GM23338 (cell line): Measurements from ENCODE around the gene SLC17A1. TPM values are rescaled to one million over a fixed set of nuclear protein-coding genes. Genes with fewer than 3 reads are reported as not detected.

ENCODE experiments used
- ATAC-seq: fragments of 200-7000 bp; cut with Tn5 transposase; 3 replicates; pipeline ENCODE4 v1.9.1; 2020
- DNase-seq: peaks from one replicate; pipeline ENCODE4 v3.0.0-alpha.2; 2015; ENCODE audit warnings: low spot score
- H2AFZ ChIP-seq: fragments of 200-600 bp; sonication (generic); 2 replicates; pipeline ENCODE4 v1.8.0; 2016; ENCODE audit warnings: antibody characterized with exemption, mild to moderate bottlenecking, moderate library complexity
- H3F3A ChIP-seq: fragments of 200-600 bp; sonication (generic); replicated peaks from 2 replicates; pipeline ENCODE4 v1.8.0; 2017; ENCODE audit warnings: antibody characterized with exemption, mixed run types, low read depth
- H3K27ac ChIP-seq: fragments of 200-600 bp; sonication (generic); 2 replicates; pipeline ENCODE4 v1.6.1; 2016; ENCODE audit warnings: low read depth
- H3K27me3 ChIP-seq: fragments of 200-600 bp; sonication (generic); 2 replicates; pipeline ENCODE4 v1.8.0; 2016; ENCODE audit warnings: mild to moderate bottlenecking, mixed run types, moderate library complexity; ENCODE audit not compliant: insufficient read depth
- H3K36me3 ChIP-seq: fragments of 200-600 bp; sonication (generic); 2 replicates; pipeline ENCODE4 v1.8.0; 2016; ENCODE audit warnings: mild to moderate bottlenecking; ENCODE audit not compliant: insufficient read depth
- H3K4me1 ChIP-seq: fragments of 200-600 bp; sonication (generic); 2 replicates; pipeline ENCODE4 v1.8.0; 2016; ENCODE audit warnings: mild to moderate bottlenecking, moderate library complexity; ENCODE audit not compliant: insufficient read depth
- H3K4me2 ChIP-seq: fragments of 200-600 bp; sonication (generic); 2 replicates; pipeline ENCODE4 v1.7.1; 2017; ENCODE audit warnings: mixed run types
- H3K4me3 ChIP-seq: fragments of 200-600 bp; sonication (generic); 2 replicates; pipeline ENCODE4 v1.6.1; 2016; ENCODE audit warnings: mixed run types
- H3K79me2 ChIP-seq: fragments of 200-600 bp; sonication (generic); replicated peaks from 2 replicates; pipeline ENCODE4 v1.8.0; 2017; ENCODE audit warnings: mild to moderate bottlenecking; ENCODE audit not compliant: insufficient read depth
- H3K9me2 ChIP-seq: fragments of 200-600 bp; sonication (generic); 2 replicates; pipeline ENCODE4 v1.8.0; 2017; ENCODE audit not compliant: insufficient read depth
- H4K20me1 ChIP-seq: fragments of 200-600 bp; sonication (generic); replicated peaks from 2 replicates; pipeline ENCODE4 v1.8.0; 2017; ENCODE audit warnings: mild to moderate bottlenecking; ENCODE audit not compliant: insufficient read depth
- H3K27ac Mint-ChIP-seq: 2 replicates; pipeline ENCODE4 v1.8.0; 2020; ENCODE audit warnings: inconsistent platforms, mild to moderate bottlenecking, moderate library complexity, mixed read lengths
- H3K27me3 Mint-ChIP-seq: 3 replicates; pipeline ENCODE4 v1.8.0; 2022; ENCODE audit warnings: low read depth, mild to moderate bottlenecking, moderate library complexity, mixed read lengths, inconsistent platforms; ENCODE audit not compliant: insufficient read depth, poor library complexity
- H3K36me3 Mint-ChIP-seq: 3 replicates; pipeline ENCODE4 v1.8.0; 2021; ENCODE audit warnings: low read depth, mild to moderate bottlenecking, inconsistent platforms, moderate library complexity, mixed read lengths
- H3K4me1 Mint-ChIP-seq: 3 replicates; pipeline ENCODE4 v1.8.0; 2020; ENCODE audit warnings: mild to moderate bottlenecking, inconsistent platforms, mixed read lengths
- H3K4me3 Mint-ChIP-seq: 3 replicates; pipeline ENCODE4 v1.8.0; 2021; ENCODE audit warnings: moderate library complexity, mild to moderate bottlenecking, inconsistent platforms, mixed read lengths
- H3K9me3 Mint-ChIP-seq: 3 replicates; pipeline ENCODE4 v1.8.0; 2020; ENCODE audit warnings: moderate library complexity, mild to moderate bottlenecking, inconsistent platforms, mixed read lengths
- CREB1 ChIP-seq: fragments of 250-450 bp; sonication (Bioruptor Pico); IDR thresholded peaks from 2 replicates; pipeline ENCODE4 v1.5.0; 2020; ENCODE audit warnings: low read depth, mild to moderate bottlenecking, moderate library complexity
- ETS1 ChIP-seq: IDR thresholded peaks from 2 replicates; pipeline ENCODE4 v1.6.1; 2016; ENCODE audit warnings: antibody characterized with exemption
- EZH2 ChIP-seq: fragments of 200-600 bp; sonication (generic); IDR thresholded peaks from one replicate; pipeline ENCODE4 v1.8.0; 2017; ENCODE audit warnings: antibody characterized with exemption, mild to moderate bottlenecking, low read depth; ENCODE audit not compliant: unreplicated experiment
- EZH2phosphoT487 ChIP-seq: fragments of 200-600 bp; sonication (generic); IDR thresholded peaks from one replicate; pipeline ENCODE4 v1.8.1; 2018; ENCODE audit warnings: antibody characterized with exemption; ENCODE audit not compliant: unreplicated experiment
- JUNB ChIP-seq: IDR thresholded peaks from one replicate; pipeline ENCODE4 v1.6.1; 2016; ENCODE audit warnings: antibody characterized with exemption; ENCODE audit not compliant: unreplicated experiment
- NANOG ChIP-seq: IDR thresholded peaks from 2 replicates; pipeline ENCODE4 v1.6.1; 2016; ENCODE audit warnings: antibody characterized with exemption, borderline replicate concordance
- POLR2AphosphoS5 ChIP-seq: IDR thresholded peaks from 2 replicates; pipeline ENCODE4 v1.6.1; 2016; ENCODE audit warnings: antibody characterized with exemption, low read depth
- STAT1 ChIP-seq: IDR thresholded peaks from one replicate; pipeline ENCODE4 v1.6.1; 2016; ENCODE audit warnings: antibody characterized with exemption; ENCODE audit not compliant: unreplicated experiment
- ZNF114 ChIP-seq: fragments of 250-450 bp; sonication (Bioruptor Pico); IDR thresholded peaks from 2 replicates; pipeline ENCODE4 v1.5.0; 2020; ENCODE audit warnings: mild to moderate bottlenecking, moderate library complexity
- ZNF331 ChIP-seq: fragments of 250-450 bp; sonication (Bioruptor Pico); IDR thresholded peaks from 2 replicates; pipeline ENCODE4 v1.5.0; 2020; ENCODE audit warnings: low read depth, mild to moderate bottlenecking, moderate library complexity
- polyA plus RNA-seq: library from polyadenylated mRNA; unstranded; fragments of >200 nt; fragmentation: Nextera tagmentation; extraction: Ambion mirVana; gene quantifications from 2 replicates; pipeline ENCODE4 v1.2.1, GENCODE V29; 2016
- total RNA-seq: library from RNA; depleted of rRNA; stranded (reverse); fragments of >200 nt; shearing (Covaris generic); gene quantifications from 2 replicates; pipeline ENCODE4 v1.2.3, GENCODE V29; 2014
- TF ChIP-seq, protein P1 (sequence below): IDR thresholded peaks from one replicate; pipeline ENCODE4 v1.6.1; 2018; ENCODE audit warnings: antibody characterized with exemption; ENCODE audit not compliant: unreplicated experiment

Gene SLC17A1
- total and polyA plus RNA-seq, 2 experiments from 2014 or later = not detected

DNA sequence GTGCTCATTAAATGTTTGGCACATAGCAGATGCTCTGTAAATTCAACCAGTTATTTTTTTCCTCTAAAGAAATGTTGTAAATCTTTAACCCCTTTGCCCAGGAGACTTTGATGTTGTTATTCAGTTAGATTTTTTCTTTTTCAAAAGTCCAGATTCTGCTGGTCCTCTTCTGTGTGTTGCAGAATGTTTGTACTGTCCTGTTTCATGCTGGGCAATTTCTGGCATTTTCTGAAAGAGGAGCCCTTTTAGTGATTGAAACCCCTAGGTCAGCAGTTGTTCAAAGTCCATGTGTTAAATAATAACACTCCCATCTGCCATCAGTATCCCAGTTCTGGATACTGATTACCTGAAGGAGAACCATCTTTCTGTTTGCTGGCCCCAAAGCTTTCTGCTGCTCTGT, 1.3 kb upstream of the SLC17A1 start:
- H3K27ac ChIP-seq = no peak overlapping the region
- H3K27me3 Mint-ChIP-seq = no peaks in the 10 kb centered on the region
- H3K4me1 ChIP-seq = no peaks in the 10 kb centered on the region
- H3K36me3 ChIP-seq = no peaks in the 10 kb centered on the region
- no peak overlapping the region for H3K4me3 ChIP-seq
- no peaks in the 10 kb centered on the region for H3K27me3 ChIP-seq
- DNase-seq (no peak), ATAC-seq (no peak)
- no peaks in the 10 kb centered on the region for H3K9me2 ChIP-seq
- no peaks in the 10 kb centered on the region for H3F3A ChIP-seq
- H2AFZ ChIP-seq = no peak overlapping the region
- H3K4me3 Mint-ChIP-seq = no peak overlapping the region
- no peaks in the 10 kb centered on the region for H4K20me1 ChIP-seq
- H3K9me3 Mint-ChIP-seq = no peaks in the 10 kb centered on the region
- no peak for TF ChIP-seq ZNF114 (CRISPR knock-in tag)
- no peak for TF ChIP-seq CREB1
- no peak for TF ChIP-seq EZH2phosphoT487
- TF ChIP-seq, protein P1, sequence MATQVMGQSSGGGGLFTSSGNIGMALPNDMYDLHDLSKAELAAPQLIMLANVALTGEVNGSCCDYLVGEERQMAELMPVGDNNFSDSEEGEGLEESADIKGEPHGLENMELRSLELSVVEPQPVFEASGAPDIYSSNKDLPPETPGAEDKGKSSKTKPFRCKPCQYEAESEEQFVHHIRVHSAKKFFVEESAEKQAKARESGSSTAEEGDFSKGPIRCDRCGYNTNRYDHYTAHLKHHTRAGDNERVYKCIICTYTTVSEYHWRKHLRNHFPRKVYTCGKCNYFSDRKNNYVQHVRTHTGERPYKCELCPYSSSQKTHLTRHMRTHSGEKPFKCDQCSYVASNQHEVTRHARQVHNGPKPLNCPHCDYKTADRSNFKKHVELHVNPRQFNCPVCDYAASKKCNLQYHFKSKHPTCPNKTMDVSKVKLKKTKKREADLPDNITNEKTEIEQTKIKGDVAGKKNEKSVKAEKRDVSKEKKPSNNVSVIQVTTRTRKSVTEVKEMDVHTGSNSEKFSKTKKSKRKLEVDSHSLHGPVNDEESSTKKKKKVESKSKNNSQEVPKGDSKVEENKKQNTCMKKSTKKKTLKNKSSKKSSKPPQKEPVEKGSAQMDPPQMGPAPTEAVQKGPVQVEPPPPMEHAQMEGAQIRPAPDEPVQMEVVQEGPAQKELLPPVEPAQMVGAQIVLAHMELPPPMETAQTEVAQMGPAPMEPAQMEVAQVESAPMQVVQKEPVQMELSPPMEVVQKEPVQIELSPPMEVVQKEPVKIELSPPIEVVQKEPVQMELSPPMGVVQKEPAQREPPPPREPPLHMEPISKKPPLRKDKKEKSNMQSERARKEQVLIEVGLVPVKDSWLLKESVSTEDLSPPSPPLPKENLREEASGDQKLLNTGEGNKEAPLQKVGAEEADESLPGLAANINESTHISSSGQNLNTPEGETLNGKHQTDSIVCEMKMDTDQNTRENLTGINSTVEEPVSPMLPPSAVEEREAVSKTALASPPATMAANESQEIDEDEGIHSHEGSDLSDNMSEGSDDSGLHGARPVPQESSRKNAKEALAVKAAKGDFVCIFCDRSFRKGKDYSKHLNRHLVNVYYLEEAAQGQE = no peak
- TF ChIP-seq NANOG = no peak
- no peak for TF ChIP-seq POLR2AphosphoS5
- TF ChIP-seq ETS1 = no peak
- no peak for TF ChIP-seq ZNF331 (CRISPR knock-in tag)
- no peak for TF ChIP-seq EZH2
- no peak for TF ChIP-seq JUNB
- no peak for TF ChIP-seq STAT1
- H3K36me3 Mint-ChIP-seq = no peaks in the 10 kb centered on the region
- H3K4me2 ChIP-seq = no peak overlapping the region
- H3K4me1 Mint-ChIP-seq = peaks cover 2% of the 10 kb centered on the region; the same call in 1 of the 3 replicates
- H3K27ac Mint-ChIP-seq = no peak overlapping the region
- H3K79me2 ChIP-seq = no peaks in the 10 kb centered on the region

GRCh38 chr6:25832670-25833069, 818 bp upstream of the SLC17A1 start:
- Mint-ChIP-seq H3K27me3 (no peaks in the 10 kb centered on the region), H3K4me1 (peaks cover 2% of the 10 kb centered on the region; the same call in 1 of the 3 replicates), H3K27ac (no peak overlapping the region), H3K4me3 (no peak overlapping the region), H3K36me3 (no peaks in the 10 kb centered on the region), H3K9me3 (no peaks in the 10 kb centered on the region)
- Histone ChIP-seq H3K27me3 (no peaks in the 10 kb centered on the region), H3K9me2 (no peaks in the 10 kb centered on the region), H3K4me2 (no peak overlapping the region), H4K20me1 (no peaks in the 10 kb centered on the region), H2AFZ (no peak overlapping the region), H3K4me3 (no peak overlapping the region), H3K4me1 (no peaks in the 10 kb centered on the region), H3K36me3 (no peaks in the 10 kb centered on the region), H3K79me2 (no peaks in the 10 kb centered on the region), H3F3A (no peaks in the 10 kb centered on the region), H3K27ac (no peak overlapping the region)
- ATAC-seq (no peak), DNase-seq (no peak)
- TF ChIP-seq ZNF114 (CRISPR knock-in tag) (no peak), EZH2phosphoT487 (no peak)
